Gastroesophageal sphincter (tissue), 3 donors: ENCODE data around the gene SDK2.

Experiments
- POLR2A ChIP-seq, 2 donors: fragments of 450-650 bp; IDR thresholded peaks; one replicate each; pipeline ENCODE4 v1.6.1; 2017; ENCODE audit warnings: antibody characterized with exemption in 2 of 2, mild to moderate bottlenecking in 2 of 2, moderate library complexity in 1 of 2
- POLR2AphosphoS5 ChIP-seq: sonication (generic); formaldehyde crosslinking; IDR thresholded peaks from one replicate; pipeline ENCODE4 v1.6.1; 2017; ENCODE audit warnings: antibody characterized with exemption
- TF ChIP-seq, protein P1 (sequence below), 4 experiments: fragments of 200-600 bp in 2 of 4; fragments of 450-650 bp in 2 of 4; sonication (generic) in 1 of 4; IDR thresholded peaks; one replicate each; pipeline ENCODE4 v1.5.1; 2017 to 2019; ENCODE audit warnings: antibody characterized with exemption in 4 of 4, mild to moderate bottlenecking in 2 of 4, moderate library complexity in 2 of 4

DNA sequence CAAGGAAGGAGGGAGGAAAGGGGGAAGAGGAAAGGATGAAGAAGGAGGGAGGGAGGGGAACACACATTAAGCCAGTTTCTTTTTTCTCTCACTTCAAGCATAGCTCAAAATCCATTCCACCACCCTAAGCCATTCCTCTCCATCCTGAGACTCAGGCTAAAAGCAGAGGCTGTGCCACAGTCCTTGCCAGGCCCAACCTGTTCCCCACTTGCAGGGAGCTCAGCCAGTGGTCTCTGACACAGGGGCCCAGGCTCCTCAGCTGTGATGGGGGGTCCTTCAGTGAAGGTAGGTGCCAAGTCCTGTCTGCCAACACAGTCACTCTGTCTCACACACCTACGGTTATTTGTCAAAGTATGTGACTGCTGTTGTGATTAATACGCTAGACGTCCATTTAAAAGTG lies 44.6 kb downstream of the SDK2 start:
- TF ChIP-seq, protein P1, sequence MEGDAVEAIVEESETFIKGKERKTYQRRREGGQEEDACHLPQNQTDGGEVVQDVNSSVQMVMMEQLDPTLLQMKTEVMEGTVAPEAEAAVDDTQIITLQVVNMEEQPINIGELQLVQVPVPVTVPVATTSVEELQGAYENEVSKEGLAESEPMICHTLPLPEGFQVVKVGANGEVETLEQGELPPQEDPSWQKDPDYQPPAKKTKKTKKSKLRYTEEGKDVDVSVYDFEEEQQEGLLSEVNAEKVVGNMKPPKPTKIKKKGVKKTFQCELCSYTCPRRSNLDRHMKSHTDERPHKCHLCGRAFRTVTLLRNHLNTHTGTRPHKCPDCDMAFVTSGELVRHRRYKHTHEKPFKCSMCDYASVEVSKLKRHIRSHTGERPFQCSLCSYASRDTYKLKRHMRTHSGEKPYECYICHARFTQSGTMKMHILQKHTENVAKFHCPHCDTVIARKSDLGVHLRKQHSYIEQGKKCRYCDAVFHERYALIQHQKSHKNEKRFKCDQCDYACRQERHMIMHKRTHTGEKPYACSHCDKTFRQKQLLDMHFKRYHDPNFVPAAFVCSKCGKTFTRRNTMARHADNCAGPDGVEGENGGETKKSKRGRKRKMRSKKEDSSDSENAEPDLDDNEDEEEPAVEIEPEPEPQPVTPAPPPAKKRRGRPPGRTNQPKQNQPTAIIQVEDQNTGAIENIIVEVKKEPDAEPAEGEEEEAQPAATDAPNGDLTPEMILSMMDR (IDR thresholded peaks at IDR 0.05) = no peak
- TF ChIP-seq POLR2AphosphoS5 (no peak), POLR2A (IDR thresholded peaks at IDR 0.05) (no peak)
